Activated naive CD4-positive, alpha-beta T cell treated with anti-CD3 and anti-CD28 coated beads for 36 hours (primary cell): Measurements from ENCODE around the gene KIF5B. TPM values are rescaled to one million over a fixed set of nuclear protein-coding genes. Genes with fewer than 3 reads are reported as not detected.
"Not testable (repeated sequence)": the region's sequence is repeated elsewhere in the genome, so short reads cannot be mapped to it uniquely, and the experiment has no call there.

Experiments
- CTCF ChIA-PET: fragments of 350-600 bp; sonication (Branson Sonifier 250); formaldehyde crosslinking; loops from one replicate; lab custom pipeline; 2021; ENCODE audit warnings: antibody characterized with exemption; lab: Charles Lee
- DNase-seq: peaks from one replicate; pipeline ENCODE4 v3.0.0-alpha.2; 2020
- H3K27ac Mint-ChIP-seq: one replicate; pipeline ENCODE4 v1.8.0; 2021; ENCODE audit warnings: mild to moderate bottlenecking, mixed read lengths
- H3K27me3 Mint-ChIP-seq: one replicate; pipeline ENCODE4 v1.8.0; 2021; ENCODE audit warnings: low read depth, mixed read lengths
- H3K36me3 Mint-ChIP-seq: one replicate; pipeline ENCODE4 v1.8.0; 2021; ENCODE audit warnings: low read depth, mixed read lengths
- H3K4me1 Mint-ChIP-seq: one replicate; pipeline ENCODE4 v1.8.0; 2021; ENCODE audit warnings: low read depth, mixed read lengths
- H3K4me3 Mint-ChIP-seq: one replicate; pipeline ENCODE4 v1.8.0; 2021; ENCODE audit warnings: mild to moderate bottlenecking, moderate library complexity, mixed read lengths
- H3K9me3 Mint-ChIP-seq: one replicate; pipeline ENCODE4 v1.8.0; 2021; ENCODE audit warnings: mixed read lengths
- intact Hi-C: fragments of 100-400 bp; cut with micrococcal nuclease; formaldehyde crosslinking; loops from one replicate; pipeline ENCODE4 v1.15.1; 2023
- total RNA-seq, 2 experiments: library from RNA; stranded (reverse); gene quantifications; one replicate each; pipeline ENCODE4 v1.2.3, GENCODE V29; 2021

The KIF5B gene
- total RNA-seq, 2 experiments from 2014 or later, result 64.9 to 67.8 TPM

- Mint-ChIP-seq H3K9me3 (no peaks in the 10 kb centered on the region), H3K36me3 (no peaks in the 10 kb centered on the region), H3K27me3 (no peaks in the 10 kb centered on the region), H3K4me3 (no peak overlapping the region), H3K27ac (no peak overlapping the region), H3K4me1 (no peaks in the 10 kb centered on the region)
- intact Hi-C loops, result no loop called here
- no peak for DNase-seq
- CTCF ChIA-PET, result interaction anchor here (0.7 kb wide), 1 partner anchor 16 kb away, joined by 3 read pairs; no protein-coding TSS in a partner anchor
Observed at GRCh38 chr10:32077896-32078485, 21.8 kb upstream of the KIF5B start.

GRCh38 chr10:32073659-32074058 is 17.4 kb upstream of the KIF5B start:
- intact Hi-C loops, result no loop called here
- Mint-ChIP-seq H3K9me3 (no peaks in the 10 kb centered on the region), H3K4me3 (no peak overlapping the region), H3K27ac (no peak overlapping the region), H3K27me3 (no peaks in the 10 kb centered on the region), H3K36me3 (no peaks in the 10 kb centered on the region), H3K4me1 (no peaks in the 10 kb centered on the region)
- DNase-seq, result no peak
- CTCF ChIA-PET, result no interaction called here

GRCh38 chr10:32073128-32073527 is 16.9 kb upstream of the KIF5B start:
- Mint-ChIP-seq H3K27me3 (no peaks in the 10 kb centered on the region), H3K4me1 (no peaks in the 10 kb centered on the region), H3K4me3 (no peak overlapping the region), H3K9me3 (no peaks in the 10 kb centered on the region), H3K27ac (no peak overlapping the region), H3K36me3 (no peaks in the 10 kb centered on the region)
- DNase-seq, result no peak
- intact Hi-C loops, result no loop called here
- CTCF ChIA-PET, result no interaction called here

- no peak for DNase-seq
- no peaks in the 10 kb centered on the region for H3K36me3 Mint-ChIP-seq
- H3K4me3 Mint-ChIP-seq, result no peak overlapping the region
- H3K27ac Mint-ChIP-seq, result no peak overlapping the region
- intact Hi-C loops, result no loop called here
- CTCF ChIA-PET, result interaction anchor here (0.6 kb wide), 1 partner anchor 84 kb away, joined by 3 read pairs; no protein-coding TSS in a partner anchor
- no peaks in the 10 kb centered on the region for H3K27me3 Mint-ChIP-seq
- H3K4me1 Mint-ChIP-seq, result no peaks in the 10 kb centered on the region
- H3K9me3 Mint-ChIP-seq, result no peaks in the 10 kb centered on the region
Observed at GRCh38 chr10:32072025-32072800, 16.0 kb upstream of the KIF5B start.

- H3K4me1 Mint-ChIP-seq, result no peaks in the 10 kb centered on the region
- H3K9me3 Mint-ChIP-seq, result no peaks in the 10 kb centered on the region
- CTCF ChIA-PET, result no interaction called here
- intact Hi-C loops, result no loop called here
- H3K4me3 Mint-ChIP-seq, result no peak overlapping the region
- H3K27me3 Mint-ChIP-seq, result no peaks in the 10 kb centered on the region
- no peaks in the 10 kb centered on the region for H3K36me3 Mint-ChIP-seq
- no peak for DNase-seq
- H3K27ac Mint-ChIP-seq, result no peak overlapping the region
Observed at GRCh38 chr10:32070645-32071044, 14.4 kb upstream of the KIF5B start.

GRCh38 chr10:32068569-32068968 is 12.3 kb upstream of the KIF5B start:
- H3K27ac Mint-ChIP-seq, result no peak overlapping the region
- no peak overlapping the region for H3K4me3 Mint-ChIP-seq
- H3K27me3 Mint-ChIP-seq, result no peaks in the 10 kb centered on the region
- CTCF ChIA-PET, result no interaction called here
- no peak for DNase-seq
- no peaks in the 10 kb centered on the region for H3K4me1 Mint-ChIP-seq
- H3K36me3 Mint-ChIP-seq, result no peaks in the 10 kb centered on the region
- no peaks in the 10 kb centered on the region for H3K9me3 Mint-ChIP-seq
- intact Hi-C loops, result no loop called here

GRCh38 chr10:32067931-32068330 is 11.7 kb upstream of the KIF5B start:
- intact Hi-C loops, H3K36me3 Mint-ChIP-seq, H3K27me3 Mint-ChIP-seq, H3K4me3 Mint-ChIP-seq, H3K9me3 Mint-ChIP-seq, H3K27ac Mint-ChIP-seq, CTCF ChIA-PET, DNase-seq, H3K4me1 Mint-ChIP-seq: not testable (repeated sequence)

GRCh38 chr10:32065856-32066255 is 9.6 kb upstream of the KIF5B start:
- CTCF ChIA-PET, result no interaction called here
- Mint-ChIP-seq H3K27me3 (no peaks in the 10 kb centered on the region), H3K36me3 (no peaks in the 10 kb centered on the region), H3K4me3 (no peak overlapping the region), H3K27ac (no peak overlapping the region), H3K4me1 (no peaks in the 10 kb centered on the region), H3K9me3 (no peaks in the 10 kb centered on the region)
- DNase-seq, result no peak
- intact Hi-C loops, result no loop called here

- Mint-ChIP-seq H3K27me3 (no peaks in the 10 kb centered on the region), H3K4me1 (peaks cover 7% of the 10 kb centered on the region), H3K4me3 (no peak overlapping the region), H3K27ac (no peak overlapping the region), H3K9me3 (no peaks in the 10 kb centered on the region), H3K36me3 (no peaks in the 10 kb centered on the region)
- DNase-seq, result no peak
- CTCF ChIA-PET, result no interaction called here
- intact Hi-C loops, result no loop called here
Observed at GRCh38 chr10:32061440-32061839, 5.2 kb upstream of the KIF5B start.

- Mint-ChIP-seq H3K27ac (no peak overlapping the region), H3K9me3 (no peaks in the 10 kb centered on the region), H3K36me3 (peaks cover 4% of the 10 kb centered on the region), H3K4me1 (peaks cover 8% of the 10 kb centered on the region), H3K4me3 (no peak overlapping the region), H3K27me3 (no peaks in the 10 kb centered on the region)
- no peak for DNase-seq
- CTCF ChIA-PET, result interaction anchor here (0.7 kb wide), 1 partner anchor 466 kb away, joined by 3 read pairs; no protein-coding TSS in a partner anchor
- intact Hi-C loops, result no loop called here
Observed at GRCh38 chr10:32060347-32060746, 4.1 kb upstream of the KIF5B start.

GRCh38 chr10:32059472-32059871 is 3.2 kb upstream of the KIF5B start:
- no peak for DNase-seq
- Mint-ChIP-seq H3K36me3 (peaks cover 10% of the 10 kb centered on the region), H3K4me1 (peaks cover 10% of the 10 kb centered on the region), H3K27ac (no peak overlapping the region), H3K27me3 (no peaks in the 10 kb centered on the region), H3K4me3 (no peak overlapping the region), H3K9me3 (no peaks in the 10 kb centered on the region)
- CTCF ChIA-PET, result no interaction called here
- intact Hi-C loops, result loop anchor here (5.0 kb wide), 3 partner anchors 457 to 1078 kb away; partner anchors contain the start of gene ITGB1

- H3K27me3 Mint-ChIP-seq, result no peaks in the 10 kb centered on the region
- no peak for DNase-seq
- peak overlapping the region; percentile 92 for H3K27ac Mint-ChIP-seq
- H3K36me3 Mint-ChIP-seq, result peaks cover 12% of the 10 kb centered on the region
- H3K9me3 Mint-ChIP-seq, result no peaks in the 10 kb centered on the region
- peak overlapping the region; percentile 96 for H3K4me3 Mint-ChIP-seq
- CTCF ChIA-PET, result interaction anchor here (0.6 kb wide), 1 partner anchor 65 kb away, joined by 3 read pairs; no protein-coding TSS in a partner anchor
- peaks cover 29% of the 10 kb centered on the region for H3K4me1 Mint-ChIP-seq
- intact Hi-C loops, result loop anchor here (2.0 to 5.0 kb wide), 4 partner anchors 390 to 1080 kb away; partner anchors contain the start of genes CCDC7 and ITGB1
Observed at GRCh38 chr10:32057036-32057372, 779 bp upstream of the KIF5B start.
